H1 (cell line): ENCODE data around the gene TMEM147. TPM values are rescaled to one million over a fixed set of nuclear protein-coding genes. Genes with fewer than 3 reads are reported as not detected.

Experiments used
- CTCF ChIA-PET: fragments of 300-600 bp; sonication (Branson Sonifier 250); formaldehyde crosslinking; loops from one replicate; lab custom pipeline; 2021; ENCODE audit not compliant: partially characterized antibody; lab: Charles Lee
- POLR2A ChIA-PET: fragments of 300-600 bp; sonication (Branson Sonifier 250); formaldehyde crosslinking; loops from one replicate; lab custom pipeline; 2021; ENCODE audit warnings: inconsistent platforms; ENCODE audit not compliant: partially characterized antibody; lab: Charles Lee
- DNase-seq, 2 experiments: peaks; one replicate each; pipeline versions ENCODE4 v3.0.0 to v3.0.0-alpha.2; 2010 to 2022; ENCODE audit warnings: low spot score in 2 of 2, low read depth in 1 of 2, mixed read lengths in 1 of 2
- FAIRE-seq: peaks from 2 replicates; lab custom pipeline; 2011; peaks lifted over from hg19 to GRCh38; lab: Jason Lieb, UNC
- H2AFZ ChIP-seq: 2 replicates; pipeline ENCODE4 v1.8.1; 2012; ENCODE audit warnings: low read length, inconsistent platforms
- H2AK5ac ChIP-seq: 2 replicates; pipeline ENCODE4 v1.6.1; 2013; ENCODE audit warnings: low read depth, low read length
- H2BK120ac ChIP-seq: replicated peaks from 2 replicates; pipeline ENCODE3; 2013; ENCODE audit warnings: low read depth, low read length, inconsistent platforms
- H2BK12ac ChIP-seq: 2 replicates; pipeline ENCODE4 v1.6.1; 2013; ENCODE audit warnings: low read depth, low read length
- H2BK15ac ChIP-seq: 2 replicates; pipeline ENCODE4 v1.6.1; 2013; ENCODE audit warnings: low read length
- H2BK20ac ChIP-seq: 2 replicates; pipeline ENCODE4 v1.6.1; 2013; ENCODE audit warnings: low read length
- H2BK5ac ChIP-seq: 2 replicates; pipeline ENCODE4 v1.6.1; 2013; ENCODE audit warnings: low read depth, low read length
- H3K14ac ChIP-seq: 2 replicates; pipeline ENCODE4 v1.6.1; 2013; ENCODE audit warnings: inconsistent platforms; ENCODE audit not compliant: insufficient read length
- H3K18ac ChIP-seq: 2 replicates; pipeline ENCODE4 v1.6.1; 2013; ENCODE audit warnings: low read length; ENCODE audit errors: extremely low read depth
- H3K23ac ChIP-seq: 2 replicates; pipeline ENCODE4 v1.6.1; 2013; ENCODE audit warnings: inconsistent platforms; ENCODE audit not compliant: insufficient read length
- H3K23me2 ChIP-seq: 2 replicates; pipeline ENCODE4 v1.6.1; 2013; ENCODE audit warnings: low read depth, low read length
- H3K27ac ChIP-seq: 2 replicates; pipeline ENCODE4 v1.6.1; 2011; ENCODE audit warnings: low read depth, low read length, inconsistent platforms
- H3K27me3 ChIP-seq, 4 experiments: replicated peaks in 1 of 4; 1 replicate in 1 of 4; 2 replicates in 3 of 4; pipeline versions ENCODE4 v1.6.1 to v1.8.1; 2011 to 2013; ENCODE audit warnings: low read length in 3 of 4, mild to moderate bottlenecking in 3 of 4, inconsistent platforms in 2 of 4, mixed read lengths in 2 of 4, moderate library complexity in 1 of 4; ENCODE audit not compliant: control insufficient read depth in 3 of 4, insufficient read depth in 3 of 4; ENCODE audit errors: extremely low read depth in 1 of 4
- H3K36me3 ChIP-seq, 4 experiments: 2 replicates each; pipeline versions ENCODE4 v1.6.1 to v1.8.1; 2011 to 2013; ENCODE audit warnings: mild to moderate bottlenecking in 4 of 4, low read length in 3 of 4, moderate library complexity in 2 of 4, control low read depth in 1 of 4, inconsistent platforms in 1 of 4; ENCODE audit not compliant: insufficient read depth in 4 of 4, control insufficient read depth in 2 of 4
- H3K4ac ChIP-seq: replicated peaks from 2 replicates; pipeline ENCODE3; 2013; ENCODE audit warnings: low read length, low read depth, mixed read lengths, inconsistent platforms; ENCODE audit not compliant: insufficient read length
- H3K4me1 ChIP-seq, 4 experiments: replicated peaks in 1 of 4; 1 replicate in 1 of 4; 2 replicates in 3 of 4; pipeline versions ENCODE4 v1.6.1 to v1.8.1; 2011 to 2013; ENCODE audit warnings: low read length in 3 of 4, inconsistent platforms in 2 of 4, mixed read lengths in 1 of 4; ENCODE audit not compliant: insufficient read depth in 4 of 4, control insufficient read depth in 3 of 4
- H3K4me2 ChIP-seq, 2 experiments: 2 replicates each; pipeline versions ENCODE4 v1.6.1 to v1.8.1; 2011 to 2013; ENCODE audit warnings: low read depth in 2 of 2, low read length in 2 of 2, control low read depth in 1 of 2, inconsistent platforms in 1 of 2, mild to moderate bottlenecking in 1 of 2; ENCODE audit not compliant: insufficient read depth in 1 of 2
- H3K4me3 ChIP-seq, 4 experiments: fragments of 200-600, 300-600 bp in 1 of 4; sonication (generic), shearing (Covaris generic), sonication (Bioruptor Twin) in 1 of 4; 2 replicates each; pipeline versions ENCODE4 v1.5.1 to v1.8.1; 2011 to 2016; ENCODE audit warnings: low read length in 4 of 4, low read depth in 3 of 4, control low read depth in 2 of 4, inconsistent platforms in 2 of 4, mild to moderate bottlenecking in 2 of 4, mixed read lengths in 1 of 4, moderate library complexity in 1 of 4; ENCODE audit not compliant: insufficient read depth in 2 of 4; ENCODE audit errors: extremely low read depth in 1 of 4
- H3K56ac ChIP-seq: replicated peaks from 2 replicates; pipeline ENCODE3; 2013; ENCODE audit warnings: low read depth, mild to moderate bottlenecking, mixed read lengths, low read length, inconsistent platforms; ENCODE audit not compliant: insufficient read length
- H3K79me1 ChIP-seq: 2 replicates; pipeline ENCODE4 v1.6.1; 2013; ENCODE audit warnings: low read depth, low read length, control low read depth
- H3K79me2 ChIP-seq, 2 experiments: 2 replicates each; pipeline versions ENCODE4 v1.6.1 to v1.8.1; 2012 to 2013; ENCODE audit warnings: low read length in 2 of 2, mild to moderate bottlenecking in 2 of 2, inconsistent platforms in 1 of 2; ENCODE audit not compliant: insufficient read depth in 2 of 2, control insufficient read depth in 1 of 2
- H3K9ac ChIP-seq, 4 experiments: replicated peaks in 1 of 4; 1 replicate in 1 of 4; 2 replicates in 3 of 4; pipeline versions ENCODE4 v1.6.1 to v1.8.1; 2011 to 2013; ENCODE audit warnings: low read depth in 3 of 4, low read length in 3 of 4, control low read depth in 2 of 4, mild to moderate bottlenecking in 2 of 4, moderate library complexity in 2 of 4, inconsistent platforms in 1 of 4; ENCODE audit errors: extremely low read depth in 1 of 4
- H3K9me3 ChIP-seq, 2 experiments: 2 replicates each; pipeline versions ENCODE4 v1.6.1 to v1.8.1; 2012 to 2013; ENCODE audit warnings: mild to moderate bottlenecking in 2 of 2, moderate library complexity in 2 of 2, control low read depth in 1 of 2, inconsistent platforms in 1 of 2, low read depth in 1 of 2, low read length in 1 of 2, mixed read lengths in 1 of 2; ENCODE audit not compliant: insufficient read depth in 2 of 2
- H4K20me1 ChIP-seq, 2 experiments: replicated peaks in 1 of 2; 2 replicates each; pipeline versions ENCODE3 to v1.8.1; 2011 to 2013; ENCODE audit warnings: inconsistent platforms in 2 of 2, low read length in 2 of 2, mild to moderate bottlenecking in 1 of 2; ENCODE audit not compliant: insufficient read depth in 2 of 2, control insufficient read depth in 1 of 2
- H4K5ac ChIP-seq: 2 replicates; pipeline ENCODE4 v1.6.1; 2013; ENCODE audit warnings: low read length, low read depth, mixed read lengths, inconsistent platforms; ENCODE audit not compliant: insufficient read length
- H4K8ac ChIP-seq: 2 replicates; pipeline ENCODE4 v1.8.0; 2013; ENCODE audit warnings: mild to moderate bottlenecking, moderate library complexity, low read length, inconsistent platforms; ENCODE audit not compliant: insufficient read depth; ENCODE audit errors: extremely low read depth
- H4K91ac ChIP-seq: replicated peaks from 2 replicates; pipeline ENCODE3; 2013; ENCODE audit warnings: low read length, mixed read lengths, inconsistent platforms; ENCODE audit not compliant: insufficient read length
- ATF2 ChIP-seq: IDR thresholded peaks from 2 replicates; pipeline ENCODE4 v1.6.1; 2012; ENCODE audit warnings: low read length, inconsistent platforms
- EGR1 ChIP-seq: IDR thresholded peaks from 2 replicates; pipeline ENCODE4 v1.6.1; 2011; ENCODE audit warnings: low read depth, low read length, borderline replicate concordance
- HDAC6 ChIP-seq: IDR thresholded peaks from one replicate; pipeline ENCODE4 v1.7.1; 2012; ENCODE audit warnings: low read depth, mild to moderate bottlenecking, inconsistent platforms, low read length, moderate library complexity
- NRF1 ChIP-seq: IDR thresholded peaks from 2 replicates; pipeline ENCODE4 v1.6.1; 2011; ENCODE audit warnings: mild to moderate bottlenecking, low read depth, low read length, improper control_type of control experiment
- POLR2A ChIP-seq, 2 experiments: IDR thresholded peaks; 1 replicate in 1 of 2; 2 replicates in 1 of 2; pipeline ENCODE4 v1.6.1; 2011; ENCODE audit warnings: low read depth in 2 of 2, low read length in 2 of 2, mild to moderate bottlenecking in 2 of 2; ENCODE audit errors: control extremely low read depth in 1 of 2
- POU5F1 ChIP-seq: IDR thresholded peaks from 2 replicates; pipeline ENCODE4 v1.6.1; 2011; ENCODE audit warnings: low read depth, mild to moderate bottlenecking, low read length, moderate library complexity
- RAD21 ChIP-seq, 2 experiments: IDR thresholded peaks in 1 of 2; conservative IDR thresholded peaks in 1 of 2; 2 replicates each; pipeline ENCODE4 v1.6.1; 2011; ENCODE audit warnings: low read depth in 2 of 2, low read length in 2 of 2, improper control_type of control experiment in 1 of 2, inconsistent platforms in 1 of 2, mild to moderate bottlenecking in 1 of 2, moderate library complexity in 1 of 2
- TAF1 ChIP-seq: IDR thresholded peaks from 2 replicates; pipeline ENCODE4 v1.6.1; 2011; ENCODE audit warnings: mild to moderate bottlenecking, low read depth, low read length
- TCF12 ChIP-seq: IDR thresholded peaks from 2 replicates; pipeline ENCODE4 v1.6.1; 2011; ENCODE audit warnings: low read depth, mild to moderate bottlenecking, low read length
- WGBS, 2 experiments: shearing (Covaris generic) in 1 of 2; methylation state at CpG; one replicate each; pipeline versions ENCODE4 v1.1.6 to v1.1.7; 2013 to 2015; ENCODE audit warnings: low lambda C conversion rate in 2 of 2, mixed read lengths in 2 of 2, inconsistent platforms in 1 of 2, low coverage in 1 of 2, missing lambda C conversion rate in 1 of 2; ENCODE audit not compliant: insufficient replicate concordance in 2 of 2, insufficient coverage in 1 of 2, insufficient read length in 1 of 2; ENCODE audit errors: extremely low coverage in 1 of 2, missing lambda C conversion rate in 1 of 2; 5-methylcytosine and 5-hydroxymethylcytosine counted together
- polyA plus RNA-seq, 7 experiments: library from polyadenylated mRNA; depleted of rRNA in 3 of 7; stranded (reverse) in 5 of 7; unstranded in 2 of 7; fragments of >200 nt in 5 of 7; fragments of 200-250 nt in 2 of 7; gene quantifications; 1 replicate in 5 of 7; 2 replicates in 1 of 7; 4 replicates in 1 of 7; pipeline versions ENCODE4 v1.2.1 to v1.2.3, GENCODE V29; 2011 to 2013; ENCODE audit warnings: missing spikeins in 2 of 7, mixed read lengths in 2 of 7
- total RNA-seq: library from RNA; stranded (reverse); fragmentation: NEBNext Ultra II Directional; extraction: Animal tissue kit (Norgen Biotek cat#: 25700); gene quantifications from 2 replicates; pipeline ENCODE4 v1.2.1, GENCODE V29; 2021
- TF ChIP-seq, protein P1 (sequence below): IDR thresholded peaks from 2 replicates; pipeline ENCODE4 v1.6.1; 2012; ENCODE audit warnings: inconsistent platforms

The TMEM147 gene
- total and polyA plus RNA-seq, 2 of the 8 experiments (the other 6 are each of a cell fraction or from before 2014, with no cell fraction given), result 159 to 418 TPM

- H2BK20ac ChIP-seq, result no peak overlapping the region
- H4K20me1 ChIP-seq, result peaks cover 0 to 2% of the 10 kb centered on the region in 2 experiments
- no peaks in the 10 kb centered on the region; the same call in 1 of the 2 replicates for H3K79me1 ChIP-seq
- H3K27me3 ChIP-seq, result peaks cover 0 to 17% (median 14%) of the 10 kb centered on the region in 4 experiments; a peak in 6 of 7 replicates
- H3K23ac ChIP-seq, result no peak overlapping the region
- H3K9ac ChIP-seq, result no peak overlapping the region
- peak overlapping the region in 3 of 4 experiments; percentile 45 to 55 (median 52); a peak in 7 of 8 replicates for H3K4me3 ChIP-seq
- peak overlapping the region; percentile 62 to 83 for H3K4me2 ChIP-seq
- no peak overlapping the region for H3K56ac ChIP-seq
- no peak overlapping the region for H3K27ac ChIP-seq
- H3K14ac ChIP-seq, result no peak overlapping the region
- no peak overlapping the region; the same call in 1 of the 2 replicates for H3K18ac ChIP-seq
- H2AFZ ChIP-seq, result peak overlapping the region; percentile 42; the same call in 1 of the 2 replicates
- DNase-seq (peak in 1 of 2 experiments; percentile 82), FAIRE-seq (no peak)
- H3K79me2 ChIP-seq, result no peaks in the 10 kb centered on the region
- H2AK5ac ChIP-seq, result no peak overlapping the region
- no peaks in the 10 kb centered on the region for H3K36me3 ChIP-seq
- H2BK15ac ChIP-seq, result no peak overlapping the region
- peaks cover 4% of the 10 kb centered on the region; the same call in 1 of the 2 replicates for H3K23me2 ChIP-seq
- no peak overlapping the region for H2BK120ac ChIP-seq
- 31% methylated on average over 30 of the region's 30 CpGs; no CpG with 5 or more reads in 1 of the 2 experiments for WGBS, 2 experiments
- H3K4me1 ChIP-seq, result peaks cover 0 to 18% (median 9%) of the 10 kb centered on the region in 4 experiments; a peak in 5 of 7 replicates
- peak overlapping the region; percentile 46; the same call in 1 of the 2 replicates for H2BK12ac ChIP-seq
- ChIA-PET POLR2A (interaction anchor here (0.8 to 4.2 kb wide), 6 partner anchors 10 to 44 kb away, joined by 3 to 19 read pairs (median 4); no protein-coding TSS in a partner anchor), CTCF (interaction anchor here (0.6 to 2.1 kb wide), 6 partner anchors 15 to 1243 kb away, joined by 3 to 9 read pairs (median 6); partner anchors contain the start of gene DMKN)
- no peak overlapping the region for H2BK5ac ChIP-seq
- no peaks in the 10 kb centered on the region for H3K9me3 ChIP-seq
- no peak overlapping the region for H4K5ac ChIP-seq
- H4K8ac ChIP-seq, result no peak overlapping the region
- H3K4ac ChIP-seq, result no peak overlapping the region
- no peak overlapping the region for H4K91ac ChIP-seq
- TF ChIP-seq NRF1 (no peak), RAD21 (IDR thresholded peaks at IDR 0.05 in 1 of 2, conservative IDR thresholded peaks at IDR 0.05 in 1 of 2; ENCODE audit: low read depth in 2 of 2, low read length in 2 of 2) (no peak), POLR2A (IDR thresholded peaks at IDR 0.05; ENCODE audit: control extremely low read depth in 1 of 2, low read depth in 2 of 2, low read length in 2 of 2) (peak in 1 of 2 experiments; percentile 47; a peak in 2 of 3 replicates), POU5F1 (no peak), TCF12 (no peak), EGR1 (no peak), HDAC6 (no peak), TAF1 (0 out of 2 replicates have a peak, but pooled peaks have one; percentile 29), ATF2 (no peak)
- TF ChIP-seq, protein P1, sequence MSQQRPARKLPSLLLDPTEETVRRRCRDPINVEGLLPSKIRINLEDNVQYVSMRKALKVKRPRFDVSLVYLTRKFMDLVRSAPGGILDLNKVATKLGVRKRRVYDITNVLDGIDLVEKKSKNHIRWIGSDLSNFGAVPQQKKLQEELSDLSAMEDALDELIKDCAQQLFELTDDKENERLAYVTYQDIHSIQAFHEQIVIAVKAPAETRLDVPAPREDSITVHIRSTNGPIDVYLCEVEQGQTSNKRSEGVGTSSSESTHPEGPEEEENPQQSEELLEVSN, result peak; percentile 80
Measured at GRCh38 chr19:35533822-35534392, 11.5 kb upstream of the TMEM147 start.
